Body of pancreas (tissue), 4 donors: ENCODE data around the gene PACSIN2.

Experiments
- CTCF ChIP-seq, 7 experiments: fragments of 450-650 bp in 4 of 7; fragments of 200-600 bp in 3 of 7; sonication (generic) in 3 of 7; IDR thresholded peaks; one replicate each; pipeline ENCODE4 v1.5.1; 2016 to 2019; ENCODE audit warnings: antibody characterized with exemption in 7 of 7
- POLR2A ChIP-seq, 3 donors: fragments of 450-650 bp; IDR thresholded peaks; one replicate each; pipeline ENCODE4 v1.6.1; 2016; ENCODE audit warnings: antibody characterized with exemption in 3 of 3, mild to moderate bottlenecking in 2 of 3

GRCh38 chr22:42970029-42970428, 44.9 kb downstream of the PACSIN2 start:
- TF ChIP-seq CTCF (IDR thresholded peaks at IDR 0.05) (no peak), POLR2A (IDR thresholded peaks at IDR 0.05) (no peak)
